Measurements from ENCODE around the gene FBXL19. TPM values are rescaled to one million over a fixed set of nuclear protein-coding genes. Genes with fewer than 3 reads are reported as not detected.

FBXL19 gene
- total and polyA plus RNA-seq, 2 of the 13 experiments (the other 11 are each of a cell fraction or from before 2014, with no cell fraction given), result 6.0 to 13.7 TPM

DNA sequence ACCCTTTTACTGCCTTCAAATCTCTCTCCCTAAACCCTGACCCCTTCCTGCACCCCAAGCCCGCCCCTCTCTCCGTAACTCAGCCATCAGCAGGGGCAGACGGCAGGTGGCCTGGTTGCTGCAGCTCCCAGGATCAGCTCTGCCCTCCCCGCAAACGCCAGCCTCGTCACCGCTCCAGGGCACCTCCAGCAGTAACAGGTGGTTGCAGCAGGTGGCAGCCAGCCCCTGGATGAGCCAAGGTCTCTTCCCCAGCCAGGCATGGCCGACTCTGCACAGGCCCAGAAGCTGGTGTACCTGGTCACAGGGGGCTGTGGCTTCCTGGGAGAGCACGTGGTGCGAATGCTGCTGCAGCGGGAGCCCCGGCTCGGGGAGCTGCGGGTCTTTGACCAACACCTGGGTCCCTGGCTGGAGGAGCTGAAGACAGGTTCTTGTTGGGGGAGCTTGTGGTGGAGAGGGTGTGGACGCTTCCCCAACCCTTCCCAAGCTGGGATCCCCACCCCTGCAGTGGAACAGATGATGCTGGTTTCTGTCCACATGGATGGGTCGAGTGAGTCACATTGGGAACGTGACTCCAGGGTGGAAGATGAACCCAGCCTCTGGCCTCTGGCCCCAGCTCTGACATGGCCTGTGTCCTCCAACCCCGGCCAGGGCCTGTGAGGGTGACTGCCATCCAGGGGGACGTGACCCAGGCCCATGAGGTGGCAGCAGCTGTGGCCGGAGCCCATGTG lies 62.2 kb downstream of the FBXL19 start (continued):
- TF ChIP-seq ELF4 (CRISPR knock-in tag; IDR thresholded peaks at IDR 0.05; ENCODE audit: borderline replicate concordance) (0 out of 2 replicates have a peak, but pooled peaks have one; percentile 62), ZNF605 (CRISPR knock-in tag; IDR thresholded peaks at IDR 0.05) (peak; percentile 63), CEBPB (IDR thresholded peaks at IDR 0.05; ENCODE audit: borderline replicate concordance, low read depth, low read length) (no peak), ZNF614 (CRISPR knock-in tag; IDR thresholded peaks at IDR 0.05; ENCODE audit: borderline replicate concordance) (0 out of 2 replicates have a peak, but pooled peaks have one; percentile 27), ISL2 (CRISPR knock-in tag; IDR thresholded peaks at IDR 0.05) (peak; percentile 20; the same call in 1 of the 2 replicates), ZNF781 (CRISPR knock-in tag; IDR thresholded peaks at IDR 0.05; ENCODE audit: borderline replicate concordance, not compliant biosample characterization) (no peak), ZNF510 (CRISPR knock-in tag; IDR thresholded peaks at IDR 0.05; ENCODE audit: low read depth) (no peak; the same call in 1 of the 2 replicates), KLF9 (CRISPR knock-in tag; IDR thresholded peaks at IDR 0.05; ENCODE audit: low read depth) (peak; percentile 26; the same call in 1 of the 2 replicates), RFX1 (IDR thresholded peaks at IDR 0.05) (no peak), ZFP36L1 (CRISPR knock-in tag; IDR thresholded peaks at IDR 0.05) (no peak), ATF1 (CRISPR knock-in tag; IDR thresholded peaks at IDR 0.05) (no peak), ZFP62 (CRISPR knock-in tag; IDR thresholded peaks at IDR 0.05) (no peak), ZNF207 (IDR thresholded peaks at IDR 0.05; ENCODE audit: borderline replicate concordance) (no peak), ZMYM2 (CRISPR knock-in tag; IDR thresholded peaks at IDR 0.05) (no peak), ZNF552 (CRISPR knock-in tag; IDR thresholded peaks at IDR 0.05; ENCODE audit: borderline replicate concordance) (no peak), ZNF431 (CRISPR knock-in tag; IDR thresholded peaks at IDR 0.05; ENCODE audit: borderline replicate concordance, low read depth) (no peak; the same call in 1 of the 2 replicates), ZBTB21 (CRISPR knock-in tag; IDR thresholded peaks at IDR 0.05) (0 out of 2 replicates have a peak, but pooled peaks have one; percentile 1), HCFC1 (IDR thresholded peaks at IDR 0.05; ENCODE audit: low read depth, low read length) (peak; percentile 38; the same call in 1 of the 2 replicates)
- TF ChIP-seq, protein P1, sequence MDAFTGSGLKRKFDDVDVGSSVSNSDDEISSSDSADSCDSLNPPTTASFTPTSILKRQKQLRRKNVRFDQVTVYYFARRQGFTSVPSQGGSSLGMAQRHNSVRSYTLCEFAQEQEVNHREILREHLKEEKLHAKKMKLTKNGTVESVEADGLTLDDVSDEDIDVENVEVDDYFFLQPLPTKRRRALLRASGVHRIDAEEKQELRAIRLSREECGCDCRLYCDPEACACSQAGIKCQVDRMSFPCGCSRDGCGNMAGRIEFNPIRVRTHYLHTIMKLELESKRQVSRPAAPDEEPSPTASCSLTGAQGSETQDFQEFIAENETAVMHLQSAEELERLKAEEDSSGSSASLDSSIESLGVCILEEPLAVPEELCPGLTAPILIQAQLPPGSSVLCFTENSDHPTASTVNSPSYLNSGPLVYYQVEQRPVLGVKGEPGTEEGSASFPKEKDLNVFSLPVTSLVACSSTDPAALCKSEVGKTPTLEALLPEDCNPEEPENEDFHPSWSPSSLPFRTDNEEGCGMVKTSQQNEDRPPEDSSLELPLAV (CRISPR knock-in tag; conservative IDR thresholded peaks at IDR 0.05; ENCODE audit: low read depth), result no peak
- TF ChIP-seq, protein P2, sequence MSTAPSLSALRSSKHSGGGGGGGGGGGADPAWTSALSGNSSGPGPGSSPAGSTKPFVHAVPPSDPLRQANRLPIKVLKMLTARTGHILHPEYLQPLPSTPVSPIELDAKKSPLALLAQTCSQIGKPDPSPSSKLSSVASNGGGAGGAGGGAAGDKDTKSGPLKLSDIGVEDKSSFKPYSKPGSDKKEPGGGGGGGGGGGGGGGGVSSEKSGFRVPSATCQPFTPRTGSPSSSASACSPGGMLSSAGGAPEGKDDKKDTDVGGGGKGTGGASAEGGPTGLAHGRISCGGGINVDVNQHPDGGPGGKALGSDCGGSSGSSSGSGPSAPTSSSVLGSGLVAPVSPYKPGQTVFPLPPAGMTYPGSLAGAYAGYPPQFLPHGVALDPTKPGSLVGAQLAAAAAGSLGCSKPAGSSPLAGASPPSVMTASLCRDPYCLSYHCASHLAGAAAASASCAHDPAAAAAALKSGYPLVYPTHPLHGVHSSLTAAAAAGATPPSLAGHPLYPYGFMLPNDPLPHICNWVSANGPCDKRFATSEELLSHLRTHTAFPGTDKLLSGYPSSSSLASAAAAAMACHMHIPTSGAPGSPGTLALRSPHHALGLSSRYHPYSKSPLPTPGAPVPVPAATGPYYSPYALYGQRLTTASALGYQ (CRISPR knock-in tag; IDR thresholded peaks at IDR 0.05), result no peak
- TF ChIP-seq, protein P3, sequence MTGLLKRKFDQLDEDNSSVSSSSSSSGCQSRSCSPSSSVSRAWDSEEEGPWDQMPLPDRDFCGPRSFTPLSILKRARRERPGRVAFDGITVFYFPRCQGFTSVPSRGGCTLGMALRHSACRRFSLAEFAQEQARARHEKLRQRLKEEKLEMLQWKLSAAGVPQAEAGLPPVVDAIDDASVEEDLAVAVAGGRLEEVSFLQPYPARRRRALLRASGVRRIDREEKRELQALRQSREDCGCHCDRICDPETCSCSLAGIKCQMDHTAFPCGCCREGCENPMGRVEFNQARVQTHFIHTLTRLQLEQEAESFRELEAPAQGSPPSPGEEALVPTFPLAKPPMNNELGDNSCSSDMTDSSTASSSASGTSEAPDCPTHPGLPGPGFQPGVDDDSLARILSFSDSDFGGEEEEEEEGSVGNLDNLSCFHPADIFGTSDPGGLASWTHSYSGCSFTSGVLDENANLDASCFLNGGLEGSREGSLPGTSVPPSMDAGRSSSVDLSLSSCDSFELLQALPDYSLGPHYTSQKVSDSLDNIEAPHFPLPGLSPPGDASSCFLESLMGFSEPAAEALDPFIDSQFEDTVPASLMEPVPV (CRISPR knock-in tag; IDR thresholded peaks at IDR 0.05), result peak; percentile 71
- TF ChIP-seq, protein P4, sequence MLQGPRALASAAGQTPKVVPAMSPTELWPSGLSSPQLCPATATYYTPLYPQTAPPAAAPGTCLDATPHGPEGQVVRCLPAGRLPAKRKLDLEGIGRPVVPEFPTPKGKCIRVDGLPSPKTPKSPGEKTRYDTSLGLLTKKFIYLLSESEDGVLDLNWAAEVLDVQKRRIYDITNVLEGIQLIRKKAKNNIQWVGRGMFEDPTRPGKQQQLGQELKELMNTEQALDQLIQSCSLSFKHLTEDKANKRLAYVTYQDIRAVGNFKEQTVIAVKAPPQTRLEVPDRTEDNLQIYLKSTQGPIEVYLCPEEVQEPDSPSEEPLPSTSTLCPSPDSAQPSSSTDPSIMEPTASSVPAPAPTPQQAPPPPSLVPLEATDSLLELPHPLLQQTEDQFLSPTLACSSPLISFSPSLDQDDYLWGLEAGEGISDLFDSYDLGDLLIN (CRISPR knock-in tag; IDR thresholded peaks at IDR 0.05; ENCODE audit: borderline replicate concordance), result no peak

Measured in HepG2 (cell line).